ENCODE results near the gene ATXN7. TPM values are rescaled to one million over a fixed set of nuclear protein-coding genes. Genes with fewer than 3 reads are reported as not detected.

ATXN7 gene
- polyA plus RNA-seq, 1 experiment = 10.7 TPM

GRCh38 chr3:63986831-63987230 is 123.2 kb downstream of the ATXN7 start:
- Histone ChIP-seq H3K27ac (ENCODE audit: low read depth, low read length) (no peak overlapping the region), H3K9me3 (ENCODE audit: control insufficient read depth, insufficient read depth, low read length) (no peaks in the 10 kb centered on the region), H3K27me3 (ENCODE audit: control insufficient read depth, insufficient read depth, low read length) (no peaks in the 10 kb centered on the region), H3K4me3 (ENCODE audit: low read depth, low read length) (no peak overlapping the region)
- TF ChIP-seq CTCF (IDR thresholded peaks at IDR 0.05; ENCODE audit: low read depth, low read length) = no peak
- ChIA-PET POLR2A (no interaction called here), CTCF (interaction anchor here (0.7 to 1.2 kb wide), 2 partner anchors 12 to 22 kb away, joined by 3 to 4 read pairs; no protein-coding TSS in a partner anchor)
- no peak for DNase-seq (ENCODE audit: low read depth, low spot score)

GRCh38 chr3:63988943-63989342 is 125.3 kb downstream of the ATXN7 start:
- TF ChIP-seq CTCF (IDR thresholded peaks at IDR 0.05; ENCODE audit: low read depth, low read length) = no peak
- POLR2A ChIA-PET = no interaction called here
- Histone ChIP-seq H3K27ac (ENCODE audit: low read depth, low read length) (no peak overlapping the region), H3K4me3 (ENCODE audit: low read depth, low read length) (no peak overlapping the region), H3K27me3 (ENCODE audit: control insufficient read depth, insufficient read depth, low read length) (no peaks in the 10 kb centered on the region), H3K9me3 (ENCODE audit: control insufficient read depth, insufficient read depth, low read length) (no peaks in the 10 kb centered on the region)
- CTCF ChIA-PET = interaction anchor here (1.3 kb wide), 1 partner anchor 638 kb away, joined by 4 read pairs; no protein-coding TSS in a partner anchor
- DNase-seq (ENCODE audit: low read depth, low spot score) = no peak

GRCh38 chr3:63990204-63990603 is 126.5 kb downstream of the ATXN7 start:
- no peak for DNase-seq (ENCODE audit: low read depth, low spot score)
- no peak for TF ChIP-seq CTCF (IDR thresholded peaks at IDR 0.05; ENCODE audit: low read depth, low read length)
- Histone ChIP-seq H3K4me3 (ENCODE audit: low read depth, low read length) (no peak overlapping the region), H3K9me3 (ENCODE audit: control insufficient read depth, insufficient read depth, low read length) (no peaks in the 10 kb centered on the region), H3K27me3 (ENCODE audit: control insufficient read depth, insufficient read depth, low read length) (no peaks in the 10 kb centered on the region), H3K27ac (ENCODE audit: low read depth, low read length) (no peak overlapping the region)
- ChIA-PET CTCF (interaction anchor here (6.3 kb wide), 1 partner anchor 13 kb away, joined by 67 read pairs; no protein-coding TSS in a partner anchor), POLR2A (no interaction called here)

- CTCF ChIA-PET = interaction anchor here (5.3 to 6.3 kb wide), 2 partner anchors 13 to 640 kb away, joined by 67 to 73 read pairs; no protein-coding TSS in a partner anchor
- TF ChIP-seq CTCF (IDR thresholded peaks at IDR 0.05; ENCODE audit: low read depth, low read length) = no peak
Measured at GRCh38 chr3:63990733-63991132, 127.1 kb downstream of the ATXN7 start.

GRCh38 chr3:63991666-63992065 is 128.0 kb downstream of the ATXN7 start:
- no peak for DNase-seq (ENCODE audit: low read depth, low spot score)
- ChIA-PET POLR2A (no interaction called here), CTCF (interaction anchor here (0.9 to 6.3 kb wide), 6 partner anchors 8 to 641 kb away, joined by 4 to 73 read pairs (median 50); partner anchors contain the start of gene C3orf49)
- Histone ChIP-seq H3K9me3 (ENCODE audit: control insufficient read depth, insufficient read depth, low read length) (no peaks in the 10 kb centered on the region), H3K27ac (ENCODE audit: low read depth, low read length) (no peak overlapping the region), H3K27me3 (ENCODE audit: control insufficient read depth, insufficient read depth, low read length) (no peaks in the 10 kb centered on the region), H3K4me3 (ENCODE audit: low read depth, low read length) (no peak overlapping the region)
- no peak for TF ChIP-seq CTCF (IDR thresholded peaks at IDR 0.05; ENCODE audit: low read depth, low read length)

More at GRCh38 chr3:63990733-63991132, 127.1 kb downstream of the ATXN7 start:
- Histone ChIP-seq H3K4me3 (ENCODE audit: low read depth, low read length) (no peak overlapping the region), H3K27me3 (ENCODE audit: control insufficient read depth, insufficient read depth, low read length) (no peaks in the 10 kb centered on the region), H3K9me3 (ENCODE audit: control insufficient read depth, insufficient read depth, low read length) (no peaks in the 10 kb centered on the region), H3K27ac (ENCODE audit: low read depth, low read length) (no peak overlapping the region)
- no peak for DNase-seq (ENCODE audit: low read depth, low spot score)
- POLR2A ChIA-PET = no interaction called here

All from AG04450 (cell line).